Middle frontal gyrus (tissue), 1 donor: Measurements from ENCODE around the gene VWA5B1.

Experiments used
- DNase-seq: peaks from one replicate; pipeline ENCODE4 v3.0.0-alpha.2; 2015; ENCODE audit warnings: low spot score; ENCODE audit errors: extremely low spot score

Gene VWA5B1

GRCh38 chr1:20365421-20366055, 74.9 kb downstream of the VWA5B1 start:
- DNase-seq, result no peak

DNA sequence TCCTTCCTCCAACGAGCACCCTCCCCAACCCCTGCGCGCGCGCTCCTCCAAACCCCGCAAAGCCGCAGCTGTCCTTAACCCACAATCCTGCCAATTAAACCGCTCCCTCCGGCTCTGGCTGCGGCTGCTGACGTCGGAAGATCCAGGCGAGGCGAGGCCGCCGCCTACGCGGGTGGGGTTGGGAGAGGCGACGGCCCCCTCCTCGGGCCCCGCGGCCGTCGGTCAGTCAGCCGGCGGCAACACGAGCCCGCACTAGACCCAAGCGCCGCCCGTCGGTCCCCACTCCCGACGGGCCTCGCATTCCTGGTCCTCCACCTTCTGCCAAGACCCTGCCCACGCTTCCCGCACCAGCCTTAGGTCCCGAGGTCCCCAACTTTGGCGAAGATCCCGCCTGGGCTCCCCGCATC, 75.4 kb downstream of the VWA5B1 start:
- no peak for DNase-seq

GRCh38 chr1:20366463-20367115, 75.9 kb downstream of the VWA5B1 start:
- DNase-seq, result no peak

GRCh38 chr1:20367116-20367585, 76.5 kb downstream of the VWA5B1 start:
- DNase-seq, result no peak

GRCh38 chr1:20367626-20368025, 77.0 kb downstream of the VWA5B1 start:
- no peak for DNase-seq

- DNase-seq, result no peak
These were observed 78.3 kb downstream of the VWA5B1 start for GRCh38 chr1:20368866-20369470.

DNA sequence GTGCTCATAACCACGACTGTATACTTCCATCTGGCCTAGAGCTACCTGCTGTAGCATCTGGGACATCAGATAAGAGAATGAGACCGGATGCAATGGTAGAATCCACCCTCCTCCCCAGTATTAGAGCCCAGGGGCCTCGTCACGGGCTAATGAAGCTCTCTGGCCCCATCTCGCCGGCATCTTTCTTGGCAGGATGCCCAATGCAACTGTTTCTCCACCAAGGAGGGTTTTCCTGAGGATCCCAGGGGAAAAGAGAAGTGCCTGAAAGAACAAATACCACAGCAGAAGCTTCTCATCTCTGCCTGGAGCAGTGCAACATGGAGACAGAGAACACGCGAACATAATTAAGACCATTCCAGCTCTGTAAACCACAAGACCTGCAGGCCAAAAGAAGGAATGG, 80.0 kb downstream of the VWA5B1 start:
- no peak for DNase-seq

GRCh38 chr1:20371411-20371810, 80.7 kb downstream of the VWA5B1 start:
- no peak for DNase-seq

DNA sequence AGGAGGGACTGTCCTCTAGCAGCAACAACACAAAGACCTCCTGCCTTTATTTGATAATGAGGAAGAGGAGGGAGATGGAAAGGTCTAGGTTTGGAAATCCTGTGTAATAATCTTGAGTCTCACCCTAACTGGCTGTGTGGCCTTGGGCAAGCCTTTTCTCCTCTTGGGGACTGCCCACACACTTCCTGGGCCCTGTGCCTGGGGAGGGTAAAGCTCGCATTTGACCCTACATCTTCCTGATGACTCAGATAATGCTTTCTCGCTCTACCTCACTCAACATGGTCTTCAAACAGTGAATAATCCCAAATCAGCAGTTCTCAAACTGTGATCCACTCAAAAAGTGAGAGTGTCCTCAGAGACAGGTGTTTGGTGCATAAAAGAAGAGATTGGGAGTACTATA, 81.2 kb downstream of the VWA5B1 start:
- no peak for DNase-seq

GRCh38 chr1:20372676-20373075, 82.0 kb downstream of the VWA5B1 start:
- DNase-seq, result no peak

GRCh38 chr1:20373286-20373685, 82.6 kb downstream of the VWA5B1 start:
- DNase-seq, result no peak

GRCh38 chr1:20373764-20374163, 83.1 kb downstream of the VWA5B1 start:
- DNase-seq, result no peak

DNA sequence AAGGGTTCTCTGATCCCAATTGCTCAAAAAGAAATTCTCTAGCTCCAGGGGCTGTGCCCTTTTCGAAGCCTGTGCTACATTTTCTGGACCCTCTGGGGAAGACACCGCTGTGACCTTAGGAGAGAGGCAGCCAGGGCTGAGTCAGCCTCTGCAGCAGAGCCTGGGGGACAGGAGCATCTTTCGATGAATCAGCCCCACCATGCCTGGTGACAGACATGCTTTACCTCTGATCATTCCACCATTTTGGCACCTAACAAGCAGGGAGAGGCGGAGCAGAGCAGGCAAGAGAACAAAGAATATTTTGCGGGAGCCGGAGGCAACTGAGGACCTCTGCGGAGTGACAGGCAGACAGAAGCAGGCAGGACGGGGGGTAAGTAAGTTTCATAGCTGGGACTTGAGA, 84.9 kb downstream of the VWA5B1 start:
- no peak for DNase-seq

- DNase-seq, result no peak
These were observed 85.5 kb downstream of the VWA5B1 start for GRCh38 chr1:20376171-20376570.

GRCh38 chr1:20376880-20377494, 86.3 kb downstream of the VWA5B1 start:
- DNase-seq, result no peak

- DNase-seq, result no peak
These were observed 87.0 kb downstream of the VWA5B1 start for GRCh38 chr1:20377516-20378270.

DNA sequence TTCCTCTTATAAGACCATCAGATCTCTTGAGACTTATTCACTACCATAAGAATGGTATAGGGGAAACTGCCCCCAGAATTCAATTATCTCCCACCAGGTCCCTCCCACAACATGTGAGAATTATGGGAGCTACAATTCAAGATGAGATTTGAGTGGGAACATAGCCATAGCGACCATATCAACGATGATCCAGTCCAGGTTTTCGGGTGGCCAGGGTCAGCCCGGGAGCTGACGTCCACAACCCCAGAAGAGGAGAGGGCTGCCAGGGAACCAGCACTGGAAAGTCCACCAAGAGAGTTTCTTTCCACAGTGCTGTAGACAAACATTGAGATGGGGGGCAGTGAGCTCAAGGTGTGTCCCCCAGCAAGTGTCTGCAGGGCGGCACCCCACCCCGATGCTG, 88.4 kb downstream of the VWA5B1 start:
- no peak for DNase-seq

- no peak for DNase-seq
These were observed 89.5 kb downstream of the VWA5B1 start for GRCh38 chr1:20380175-20380574.

- no peak for DNase-seq
These were observed 90.0 kb downstream of the VWA5B1 start for GRCh38 chr1:20380616-20381035.

DNA sequence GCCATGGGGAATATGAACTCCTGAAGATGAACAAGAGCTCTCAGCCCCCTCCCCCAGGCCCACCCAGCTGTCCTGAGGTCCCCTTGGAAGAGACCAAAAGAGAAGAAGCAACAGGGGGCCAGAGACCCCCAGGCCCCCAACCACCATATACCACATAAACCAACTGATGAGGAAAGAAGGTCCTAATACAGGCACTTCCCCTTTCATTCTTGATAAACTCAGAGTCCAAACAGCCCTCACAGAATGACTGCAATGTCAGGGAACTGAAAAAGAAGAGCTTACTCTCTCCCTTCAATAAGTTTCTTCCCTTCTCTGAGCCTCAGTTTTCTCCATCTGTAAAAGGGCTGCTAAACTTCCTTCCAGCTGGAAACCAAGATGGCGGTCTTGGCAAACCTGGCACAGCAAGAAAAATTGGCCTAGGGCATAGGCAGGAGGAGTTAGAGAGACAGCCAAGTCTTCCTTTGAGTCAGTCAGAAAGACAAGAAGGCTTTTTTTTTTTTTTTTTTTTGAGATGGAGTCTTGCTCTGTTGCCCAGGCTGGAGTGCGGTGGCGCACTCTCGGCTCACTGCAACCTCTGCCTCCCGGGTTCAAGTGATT, 90.5 kb downstream of the VWA5B1 start:
- DNase-seq, result no peak

- DNase-seq, result no peak
These were observed 91.3 kb downstream of the VWA5B1 start for GRCh38 chr1:20381961-20382360.
